PC-3 (cell line): Measurements from ENCODE around the gene RPLP2.

Experiments used
- CTCF ChIP-seq: fragments of 300-600 bp; sonication (generic); conservative IDR thresholded peaks from 2 replicates; pipeline ENCODE4 v1.5.1; 2017; ENCODE audit warnings: antibody characterized with exemption, low read depth, mild to moderate bottlenecking, low read length
- EZH2 ChIP-seq: fragments of 300-600 bp; sonication (generic); IDR thresholded peaks from one replicate; pipeline ENCODE4 v1.6.1; 2017; ENCODE audit warnings: antibody characterized with exemption, mild to moderate bottlenecking, low read length; ENCODE audit not compliant: unreplicated experiment
- EZH2phosphoT487 ChIP-seq: fragments of 300-600 bp; sonication (generic); IDR thresholded peaks from 2 replicates; pipeline ENCODE4 v1.6.1; 2018; ENCODE audit warnings: mild to moderate bottlenecking, antibody characterized with exemption, low read length, borderline replicate concordance

- TF ChIP-seq EZH2phosphoT487, result no peak
- no peak for TF ChIP-seq CTCF
- TF ChIP-seq EZH2, result no peak
Observed at GRCh38 chr11:778976-779954, 30.5 kb upstream of the RPLP2 start.
